SK-N-SH (cell line): ENCODE data around the gene CLEC9A. TPM values are rescaled to one million over a fixed set of nuclear protein-coding genes. Genes with fewer than 3 reads are reported as not detected.

ENCODE experiments used
- CTCF ChIA-PET: fragments of 300-600, 350-600 bp; formaldehyde crosslinking; extraction: SDS; loops from one replicate; lab custom pipeline; 2021; lab: Yijun Ruan, JAX
- POLR2A ChIA-PET: fragments of 350-600 bp; sonication (Branson Sonifier 250); formaldehyde crosslinking; extraction: SDS; loops from one replicate; lab custom pipeline; 2020; ENCODE audit warnings: antibody characterized with exemption, inconsistent platforms; lab: Yijun Ruan, JAX
- DNase-seq: peaks from one replicate; pipeline ENCODE4 v3.0.0; 2012
- H2AFZ ChIP-seq: fragments of 200-600 bp; sonication (generic); 2 replicates; pipeline ENCODE4 v1.8.1; 2016; ENCODE audit warnings: antibody characterized with exemption, mild to moderate bottlenecking, low read depth
- H3F3A ChIP-seq: fragments of 200-600 bp; sonication (generic); replicated peaks from 2 replicates; pipeline ENCODE3; 2016; ENCODE audit warnings: antibody characterized with exemption, mild to moderate bottlenecking; ENCODE audit not compliant: insufficient read depth
- H3K27ac ChIP-seq, 2 experiments: fragments of 200-500 bp in 1 of 2; fragments of 200-600 bp in 1 of 2; sonication (Bioruptor generic) in 1 of 2; sonication (generic), shearing (Covaris generic) in 1 of 2; 2 replicates each; pipeline versions ENCODE4 v1.5.1 to v1.6.1; 2014 to 2016; ENCODE audit warnings: low read depth in 2 of 2, inconsistent platforms in 1 of 2, low read length in 1 of 2, mild to moderate bottlenecking in 1 of 2, mixed read lengths in 1 of 2
- H3K27me3 ChIP-seq: fragments of 200-600 bp; sonication (generic), shearing (Covaris generic); 2 replicates; pipeline ENCODE4 v1.6.1; 2016; ENCODE audit warnings: mixed run types; ENCODE audit not compliant: insufficient read depth
- H3K36me3 ChIP-seq, 2 experiments: fragments of 200-500 bp in 1 of 2; fragments of 200-600 bp in 1 of 2; sonication (Bioruptor generic) in 1 of 2; sonication (generic) in 1 of 2; replicated peaks in 1 of 2; 2 replicates each; pipeline versions ENCODE3 to v1.5.1; 2014 to 2016; ENCODE audit warnings: low read length in 1 of 2, mild to moderate bottlenecking in 1 of 2; ENCODE audit not compliant: insufficient read depth in 2 of 2, control insufficient read depth in 1 of 2
- H3K4me1 ChIP-seq, 2 experiments: fragments of 200-500 bp in 1 of 2; fragments of 200-600 bp in 1 of 2; sonication (Bioruptor generic) in 1 of 2; sonication (generic), shearing (Covaris generic) in 1 of 2; 2 replicates each; pipeline versions ENCODE4 v1.5.1 to v1.6.1; 2014 to 2016; ENCODE audit warnings: low read depth in 1 of 2, low read length in 1 of 2, mixed run types in 1 of 2; ENCODE audit not compliant: insufficient read depth in 2 of 2, control insufficient read depth in 1 of 2
- H3K4me2 ChIP-seq: fragments of 200-600 bp; sonication (generic), shearing (Covaris generic); 2 replicates; pipeline ENCODE4 v1.6.1; 2017; ENCODE audit warnings: mixed run types
- H3K4me3 ChIP-seq, 2 experiments: fragments of 200-500 bp in 1 of 2; fragments of 200-600 bp in 1 of 2; sonication (Bioruptor generic) in 1 of 2; sonication (generic), shearing (Covaris generic) in 1 of 2; 2 replicates each; pipeline versions ENCODE4 v1.5.1 to v1.8.1; 2014 to 2016; ENCODE audit warnings: low read depth in 2 of 2, inconsistent platforms in 1 of 2, low read length in 1 of 2, mild to moderate bottlenecking in 1 of 2, mixed read lengths in 1 of 2, moderate library complexity in 1 of 2
- H3K79me2 ChIP-seq: fragments of 200-600 bp; sonication (generic); 2 replicates; pipeline ENCODE4 v1.8.1; 2017; ENCODE audit warnings: mild to moderate bottlenecking; ENCODE audit not compliant: insufficient read depth
- H3K9ac ChIP-seq: fragments of 200-600 bp; sonication (generic); 2 replicates; pipeline ENCODE4 v1.6.1; 2017; ENCODE audit warnings: mixed run types
- H3K9me2 ChIP-seq: fragments of 200-600 bp; sonication (generic); 2 replicates; pipeline ENCODE4 v1.6.1; 2017; ENCODE audit warnings: mixed run types
- H3K9me3 ChIP-seq: fragments of 200-600 bp; sonication (generic); 2 replicates; pipeline ENCODE4 v1.6.1; 2017; ENCODE audit warnings: mixed run types, mild to moderate bottlenecking, moderate library complexity
- H4K20me1 ChIP-seq: fragments of 200-600 bp; sonication (generic); 2 replicates; pipeline ENCODE4 v1.6.1; 2017; ENCODE audit warnings: mild to moderate bottlenecking, mixed run types; ENCODE audit not compliant: insufficient read depth
- CTCF ChIP-seq: fragments of 200-600 bp; sonication (generic); IDR thresholded peaks from 2 replicates; pipeline ENCODE4 v1.6.1; 2017; ENCODE audit warnings: antibody characterized with exemption, mild to moderate bottlenecking, moderate library complexity
- ELF1 ChIP-seq: IDR thresholded peaks from 2 replicates; pipeline ENCODE4 v1.4.0; 2012
- EZH2phosphoT487 ChIP-seq: fragments of 200-600 bp; sonication (generic); IDR thresholded peaks from 2 replicates; pipeline ENCODE4 v1.6.1; 2017; ENCODE audit warnings: low read depth, mixed run types, mild to moderate bottlenecking, antibody characterized with exemption, moderate library complexity, borderline replicate concordance
- FOSL2 ChIP-seq: IDR thresholded peaks from 2 replicates; pipeline ENCODE4 v1.4.0; 2012; ENCODE audit warnings: low read depth, mild to moderate bottlenecking, moderate library complexity, borderline replicate concordance
- FOXJ3 ChIP-seq: sonication (generic); formaldehyde crosslinking; IDR thresholded peaks from 2 replicates; pipeline ENCODE4 v1.5.1; 2020; ENCODE audit warnings: mild to moderate bottlenecking, missing genetic modification reagents
- FOXM1 ChIP-seq: IDR thresholded peaks from 2 replicates; pipeline ENCODE4 v1.4.0; 2012; ENCODE audit warnings: low read depth, mild to moderate bottlenecking
- GABPA ChIP-seq: IDR thresholded peaks from 2 replicates; pipeline ENCODE4 v1.4.0; 2012; ENCODE audit warnings: low read depth, mild to moderate bottlenecking
- IRF3 ChIP-seq: fragments of 150-350 bp; IDR thresholded peaks from 2 replicates; pipeline ENCODE4 v1.6.1; 2016; ENCODE audit warnings: mild to moderate bottlenecking, low read depth, low read length
- MEF2A ChIP-seq: IDR thresholded peaks from 2 replicates; pipeline ENCODE4 v1.4.0; 2012; ENCODE audit warnings: low read depth, borderline replicate concordance
- MXI1 ChIP-seq: IDR thresholded peaks from 2 replicates; pipeline ENCODE4 v1.6.1; 2012; ENCODE audit warnings: mild to moderate bottlenecking, low read depth, low read length, improper control_type of control experiment
- NFIC ChIP-seq: IDR thresholded peaks from 2 replicates; pipeline ENCODE4 v1.4.0; 2012; ENCODE audit warnings: borderline replicate concordance
- NRF1 ChIP-seq: IDR thresholded peaks from 2 replicates; pipeline ENCODE4 v1.6.1; 2012; ENCODE audit warnings: low read depth, mild to moderate bottlenecking, low read length
- POLR2AphosphoS5 ChIP-seq: IDR thresholded peaks from 2 replicates; pipeline ENCODE4 v1.6.1; 2012; ENCODE audit warnings: low read depth, low read length
- RCOR1 ChIP-seq: fragments of 150-350 bp; IDR thresholded peaks from 2 replicates; pipeline ENCODE4 v1.6.1; 2017; ENCODE audit warnings: antibody characterized with exemption, low read length
- RFX5 ChIP-seq: IDR thresholded peaks from 2 replicates; pipeline ENCODE4 v1.6.1; 2012; ENCODE audit warnings: mild to moderate bottlenecking, improper control_type of control experiment, low read length
- YY1 ChIP-seq: IDR thresholded peaks from 2 replicates; pipeline ENCODE4 v1.4.0; 2012; ENCODE audit warnings: low read depth, mild to moderate bottlenecking
- polyA plus RNA-seq, 3 experiments: library from polyadenylated mRNA; depleted of rRNA; stranded (reverse); fragments of >200 nt; gene quantifications; 2 replicates each; pipeline ENCODE4 v1.2.3, GENCODE V29; 2012
- TF ChIP-seq, protein P1 (sequence below): fragments of 150-350 bp; IDR thresholded peaks from 2 replicates; pipeline ENCODE4 v1.6.1; 2017; ENCODE audit warnings: antibody characterized with exemption, low read length, low read depth, borderline replicate concordance
- TF ChIP-seq, protein P2 (sequence below): IDR thresholded peaks from 2 replicates; pipeline ENCODE4 v1.4.0; 2012; ENCODE audit warnings: low read depth

The CLEC9A gene
- polyA plus RNA-seq, 1 of the 3 experiments (the other 2 are of a cell fraction), result not detected

DNA sequence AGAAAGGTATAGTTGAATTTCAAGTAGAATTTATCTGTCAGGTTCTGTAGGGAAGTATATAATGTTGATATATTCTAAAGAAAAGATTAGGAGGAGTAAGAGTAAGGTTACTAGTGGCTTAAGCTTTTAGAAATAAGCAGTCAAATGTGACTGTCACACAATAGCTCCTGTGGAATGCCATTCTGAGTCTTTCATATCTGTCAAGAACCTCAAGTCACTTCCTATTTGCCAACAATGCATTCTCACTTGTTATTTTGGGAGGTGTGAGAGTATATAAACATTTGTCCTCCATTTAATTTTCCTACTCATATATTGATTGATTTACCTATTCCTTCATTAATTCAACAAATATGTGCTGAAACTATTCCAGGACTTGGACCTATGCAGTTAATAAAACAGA lies 11.7 kb downstream of the CLEC9A start:
- no peaks in the 10 kb centered on the region for H3F3A ChIP-seq
- H2AFZ ChIP-seq, result no peak overlapping the region

More for the DNA sequence above, 11.7 kb downstream of the CLEC9A start:
- CTCF ChIA-PET, result interaction anchor here (1.0 kb wide), 1 partner anchor 148 kb away, joined by 3 read pairs; no protein-coding TSS in a partner anchor
- Histone ChIP-seq H3K9ac (no peak overlapping the region), H3K9me3 (no peaks in the 10 kb centered on the region), H3K9me2 (no peaks in the 10 kb centered on the region), H3K27ac (no peak overlapping the region), H3K36me3 (no peaks in the 10 kb centered on the region), H4K20me1 (no peaks in the 10 kb centered on the region), H3K79me2 (no peaks in the 10 kb centered on the region), H3K4me3 (no peak overlapping the region), H3K4me1 (no peaks in the 10 kb centered on the region), H3K4me2 (no peak overlapping the region), H3K27me3 (peaks cover 14% of the 10 kb centered on the region; the same call in 1 of the 2 replicates)
- POLR2A ChIA-PET, result no interaction called here
- TF ChIP-seq IRF3 (no peak), RFX5 (no peak), FOXM1 (no peak), EZH2phosphoT487 (no peak), GABPA (no peak), YY1 (no peak), ELF1 (no peak), POLR2AphosphoS5 (no peak), NFIC (no peak), MXI1 (no peak), NRF1 (no peak), FOXJ3 (CRISPR knock-in tag) (no peak), CTCF (no peak), RCOR1 (no peak), FOSL2 (no peak), MEF2A (no peak)
- TF ChIP-seq, protein P1, sequence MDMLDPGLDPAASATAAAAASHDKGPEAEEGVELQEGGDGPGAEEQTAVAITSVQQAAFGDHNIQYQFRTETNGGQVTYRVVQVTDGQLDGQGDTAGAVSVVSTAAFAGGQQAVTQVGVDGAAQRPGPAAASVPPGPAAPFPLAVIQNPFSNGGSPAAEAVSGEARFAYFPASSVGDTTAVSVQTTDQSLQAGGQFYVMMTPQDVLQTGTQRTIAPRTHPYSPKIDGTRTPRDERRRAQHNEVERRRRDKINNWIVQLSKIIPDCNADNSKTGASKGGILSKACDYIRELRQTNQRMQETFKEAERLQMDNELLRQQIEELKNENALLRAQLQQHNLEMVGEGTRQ, result no peak
- TF ChIP-seq, protein P2, sequence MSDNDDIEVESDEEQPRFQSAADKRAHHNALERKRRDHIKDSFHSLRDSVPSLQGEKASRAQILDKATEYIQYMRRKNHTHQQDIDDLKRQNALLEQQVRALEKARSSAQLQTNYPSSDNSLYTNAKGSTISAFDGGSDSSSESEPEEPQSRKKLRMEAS, result no peak
- DNase-seq, result no peak
